Measurements from ENCODE around the gene BHLHE40.
A peak's percentile ranks its signal among the peaks of the same experiment; 100 is the strongest.

The BHLHE40 gene

GRCh38 chr3:5004319-5005152 is 25.3 kb downstream of the BHLHE40 start:
- no peak overlapping the region for H3K4me3 Mint-ChIP-seq
- no peaks in the 10 kb centered on the region for H3K36me3 Mint-ChIP-seq
- H3K9me3 Mint-ChIP-seq, result no peaks in the 10 kb centered on the region
- DNase-seq, result no peak
- peaks cover 13% of the 10 kb centered on the region for H3K27me3 Mint-ChIP-seq
- peaks cover 52% of the 10 kb centered on the region for H3K4me1 Mint-ChIP-seq
- no peak overlapping the region for H3K27ac Mint-ChIP-seq
- CTCF ChIA-PET, result interaction anchor here (0.8 kb wide), 1 partner anchor 8 kb away, joined by 3 read pairs; no protein-coding TSS in a partner anchor

DNA sequence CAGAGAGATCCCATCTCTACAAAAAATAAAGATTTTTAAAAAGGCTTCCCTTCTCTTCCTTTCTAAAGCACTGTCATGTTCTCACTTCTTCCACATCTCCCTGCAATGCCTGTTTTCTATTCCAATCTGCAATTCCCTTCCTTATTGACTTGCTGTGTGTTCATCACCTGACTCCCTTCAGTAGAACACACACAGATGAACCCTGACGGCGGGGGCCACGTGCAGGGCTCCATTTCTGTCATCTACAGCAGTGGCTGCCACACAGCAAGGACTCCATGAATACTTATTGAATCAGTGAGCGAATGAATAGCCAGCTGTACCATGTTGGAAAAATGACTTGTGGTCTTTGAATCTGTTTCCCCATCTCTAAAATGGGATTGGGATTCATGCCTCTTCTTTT is 26.1 kb downstream of the BHLHE40 start:
- peaks cover 51% of the 10 kb centered on the region for H3K4me1 Mint-ChIP-seq
- H3K36me3 Mint-ChIP-seq, result no peaks in the 10 kb centered on the region
- peaks cover 8% of the 10 kb centered on the region for H3K27me3 Mint-ChIP-seq
- no peak overlapping the region for H3K4me3 Mint-ChIP-seq
- H3K27ac Mint-ChIP-seq, result no peak overlapping the region
- no peaks in the 10 kb centered on the region for H3K9me3 Mint-ChIP-seq
- DNase-seq, result no peak
- CTCF ChIA-PET, result interaction anchor here (1.0 kb wide), 1 partner anchor 21 kb away, joined by 3 read pairs; no protein-coding TSS in a partner anchor

- peaks cover 56% of the 10 kb centered on the region for H3K4me1 Mint-ChIP-seq
These were observed 27.5 kb downstream of the BHLHE40 start for GRCh38 chr3:5006755-5007202.

DNA sequence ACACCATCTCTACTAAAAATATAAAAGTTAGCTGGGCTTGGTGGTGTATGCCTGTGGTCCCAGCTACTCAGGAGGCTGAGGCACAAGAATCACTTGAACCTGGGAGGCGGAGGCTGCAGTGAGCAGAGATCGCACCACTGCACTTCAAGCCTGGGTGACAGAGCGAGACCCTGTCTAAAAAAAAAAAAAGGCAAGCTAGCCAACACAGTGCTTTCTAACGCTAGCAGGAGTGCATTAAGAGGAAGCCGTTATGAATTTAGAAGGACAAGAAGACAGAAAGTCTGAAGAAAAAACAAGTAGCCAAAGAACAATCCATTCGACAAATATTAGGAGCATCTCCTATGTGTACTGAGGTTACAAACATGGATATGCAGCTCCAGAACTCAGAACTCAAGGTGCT is 28.6 kb downstream of the BHLHE40 start:
- Mint-ChIP-seq H3K36me3 (no peaks in the 10 kb centered on the region), H3K27me3 (peaks cover 7% of the 10 kb centered on the region), H3K27ac (peak overlapping the region; percentile 54), H3K4me3 (no peak overlapping the region), H3K9me3 (no peaks in the 10 kb centered on the region), H3K4me1 (peaks cover 56% of the 10 kb centered on the region)
- CTCF ChIA-PET, result interaction anchor here (1.0 to 1.1 kb wide), 2 partner anchors 43 to 296 kb away, joined by 3 read pairs; no protein-coding TSS in a partner anchor
- no peak for DNase-seq

More at GRCh38 chr3:5006755-5007202, 27.5 kb downstream of the BHLHE40 start:
- Mint-ChIP-seq H3K9me3 (no peaks in the 10 kb centered on the region), H3K36me3 (no peaks in the 10 kb centered on the region), H3K4me3 (no peak overlapping the region), H3K27ac (peak overlapping the region; percentile 76), H3K27me3 (peaks cover 4% of the 10 kb centered on the region)
- DNase-seq, result peak; percentile 66
- CTCF ChIA-PET, result no interaction called here

DNA sequence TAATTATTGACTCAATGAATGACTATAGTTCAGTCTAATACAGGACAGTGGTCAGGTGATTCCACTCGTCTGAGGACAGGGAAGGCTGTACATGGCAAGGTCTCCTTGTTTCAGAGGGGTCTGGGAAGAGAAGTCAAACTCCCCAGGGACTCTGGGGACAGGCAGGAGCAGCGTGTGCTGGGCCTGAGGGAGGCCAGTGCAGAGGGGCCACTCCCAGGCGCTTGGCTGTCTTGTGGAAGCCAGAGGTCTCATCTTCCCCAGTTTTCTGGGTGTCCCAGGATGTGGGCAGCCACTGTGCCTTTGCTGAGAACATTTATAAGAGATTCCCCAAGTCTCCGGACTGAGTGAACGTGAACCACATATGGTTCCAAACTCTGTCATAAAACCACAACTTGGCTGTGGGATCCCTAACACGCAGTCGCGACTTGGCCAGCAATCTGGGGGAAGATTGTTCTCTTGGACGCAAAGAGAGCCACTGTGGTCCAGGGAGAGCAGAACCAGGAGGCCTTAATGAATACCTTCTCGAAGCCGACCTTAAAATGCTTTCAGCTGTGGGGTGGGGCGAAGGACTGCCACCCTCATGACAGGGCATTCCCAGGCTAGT is 30.4 kb downstream of the BHLHE40 start:
- Mint-ChIP-seq H3K9me3 (no peaks in the 10 kb centered on the region), H3K4me1 (peaks cover 70% of the 10 kb centered on the region), H3K27me3 (peaks cover 21% of the 10 kb centered on the region), H3K27ac (no peak overlapping the region), H3K4me3 (no peak overlapping the region), H3K36me3 (no peaks in the 10 kb centered on the region)
- no peak for DNase-seq
- CTCF ChIA-PET, result interaction anchor here (0.7 to 1.0 kb wide), 2 partner anchors 8 to 26 kb away, joined by 3 to 4 read pairs; no protein-coding TSS in a partner anchor

DNA sequence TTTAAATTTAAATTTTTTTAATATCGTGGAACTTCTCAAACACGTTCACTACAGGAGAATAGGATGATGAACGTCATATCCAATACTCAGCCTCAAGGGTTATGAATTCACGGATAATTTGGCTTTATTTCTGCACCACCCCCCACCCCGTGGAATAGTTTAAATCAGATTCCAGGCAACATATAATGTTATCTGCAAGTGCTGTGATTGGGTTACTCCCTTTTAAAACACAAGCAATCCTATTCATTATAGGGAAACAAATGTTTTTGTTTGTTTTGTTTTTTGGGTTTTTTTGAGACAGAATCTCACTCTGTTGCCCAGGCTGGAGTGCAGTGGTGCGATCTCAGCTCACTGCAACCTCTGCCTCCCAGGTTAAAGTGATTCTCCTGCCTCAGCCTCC is 30.9 kb downstream of the BHLHE40 start:
- H3K4me1 Mint-ChIP-seq, result peaks cover 72% of the 10 kb centered on the region
- no peaks in the 10 kb centered on the region for H3K9me3 Mint-ChIP-seq

DNA sequence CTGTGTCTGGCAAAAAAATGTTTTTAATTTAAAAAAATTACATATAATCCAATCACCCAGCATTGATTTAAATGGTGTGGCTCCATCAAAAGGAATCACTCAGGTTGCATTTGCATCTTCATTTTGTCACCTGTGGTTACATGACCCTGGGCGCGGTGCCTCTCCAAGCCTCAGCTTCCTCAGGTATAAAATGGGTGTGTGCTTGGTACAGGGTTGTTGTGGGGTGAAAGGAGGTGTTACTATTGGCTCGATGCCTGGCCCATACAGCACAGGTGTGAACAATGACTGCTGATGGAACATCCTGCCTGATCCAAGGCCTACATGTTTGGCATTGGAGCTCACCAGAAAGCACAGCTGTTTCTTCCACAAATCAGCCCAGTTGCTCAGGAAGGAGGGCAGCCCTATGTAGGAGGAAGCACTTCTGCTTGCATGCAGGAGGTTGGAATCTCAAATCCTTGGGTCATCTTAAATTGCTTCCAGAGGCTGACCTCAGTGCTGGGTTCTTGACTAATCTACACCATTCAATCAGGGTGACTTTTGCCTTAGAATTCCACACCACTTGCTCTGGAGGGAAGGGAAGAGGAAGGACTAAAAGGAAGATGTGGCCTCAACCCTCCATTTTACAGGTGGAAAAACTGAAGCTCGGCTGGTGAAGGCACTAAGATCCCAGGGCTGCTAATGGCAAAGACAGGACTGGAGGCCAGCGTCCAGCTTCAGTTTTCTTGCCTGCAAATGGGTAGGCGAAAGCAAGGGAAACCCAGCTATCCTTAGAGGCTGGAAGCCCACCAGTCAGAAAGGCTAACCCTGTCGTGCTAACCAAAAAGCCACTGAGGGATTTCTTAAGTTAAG is 31.7 kb downstream of the BHLHE40 start:
- H3K4me3 Mint-ChIP-seq, result no peak overlapping the region
- H3K27ac Mint-ChIP-seq, result peak overlapping the region; percentile 84
- H3K4me1 Mint-ChIP-seq, result peaks cover 73% of the 10 kb centered on the region
- peak; percentile 37 for DNase-seq
- peaks cover 28% of the 10 kb centered on the region for H3K27me3 Mint-ChIP-seq
- H3K9me3 Mint-ChIP-seq, result no peaks in the 10 kb centered on the region
- CTCF ChIA-PET, result interaction anchor here (1.3 to 1.6 kb wide), 3 partner anchors 11 to 300 kb away, joined by 3 to 4 read pairs (median 3); no protein-coding TSS in a partner anchor
- H3K36me3 Mint-ChIP-seq, result no peaks in the 10 kb centered on the region

More for the DNA sequence above, 30.9 kb downstream of the BHLHE40 start:
- Mint-ChIP-seq H3K27ac (no peak overlapping the region), H3K4me3 (no peak overlapping the region), H3K27me3 (peaks cover 27% of the 10 kb centered on the region), H3K36me3 (no peaks in the 10 kb centered on the region)
- CTCF ChIA-PET, result no interaction called here
- no peak for DNase-seq

DNA sequence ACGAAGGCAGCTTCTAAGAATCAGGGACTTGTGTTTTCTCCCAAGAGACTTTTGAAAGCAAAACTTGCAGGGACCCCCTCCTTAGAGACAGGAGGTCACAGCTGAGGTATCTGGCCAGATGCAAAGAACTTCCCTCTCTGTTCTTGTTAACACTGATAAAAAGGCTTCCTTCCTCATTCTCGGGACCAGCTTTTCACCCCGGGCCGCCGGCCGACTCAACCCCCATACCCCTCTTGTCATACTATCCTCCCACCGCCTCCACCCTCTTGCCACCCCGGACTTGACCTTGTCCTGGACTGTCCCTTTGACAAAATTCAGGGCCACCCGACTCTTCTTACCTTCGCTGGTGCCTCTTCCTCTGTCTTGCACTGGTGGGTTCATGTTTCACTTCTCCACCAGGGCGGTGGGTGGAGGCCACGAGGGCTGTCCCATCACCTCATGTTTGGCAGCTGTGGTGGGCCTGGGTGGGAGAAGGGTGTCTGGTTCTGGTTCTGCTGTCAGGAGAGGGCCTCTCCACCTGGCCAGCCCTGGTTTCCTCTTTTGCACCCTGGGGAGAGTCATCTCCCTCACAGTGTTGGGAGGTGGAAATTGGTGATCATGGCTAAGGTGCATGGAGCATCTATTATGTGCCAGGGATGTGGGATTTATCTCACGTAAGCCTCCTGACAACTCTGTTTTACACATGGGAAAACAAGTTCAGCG is 32.5 kb downstream of the BHLHE40 start:
- H3K27ac Mint-ChIP-seq, result peak overlapping the region; percentile 77
- H3K9me3 Mint-ChIP-seq, result no peaks in the 10 kb centered on the region
- no peak overlapping the region for H3K4me3 Mint-ChIP-seq
- DNase-seq, result no peak
- H3K4me1 Mint-ChIP-seq, result peaks cover 75% of the 10 kb centered on the region
- peaks cover 27% of the 10 kb centered on the region for H3K27me3 Mint-ChIP-seq
- CTCF ChIA-PET, result interaction anchor here (0.6 to 1.7 kb wide), 7 partner anchors 8 to 300 kb away, joined by 3 to 5 read pairs (median 3); no protein-coding TSS in a partner anchor
- H3K36me3 Mint-ChIP-seq, result no peaks in the 10 kb centered on the region

GRCh38 chr3:5012367-5012766 is 33.1 kb downstream of the BHLHE40 start:
- Mint-ChIP-seq H3K4me3 (no peak overlapping the region), H3K27ac (peak overlapping the region; percentile 77), H3K9me3 (no peaks in the 10 kb centered on the region), H3K27me3 (peaks cover 24% of the 10 kb centered on the region), H3K4me1 (peaks cover 75% of the 10 kb centered on the region), H3K36me3 (peaks cover 1% of the 10 kb centered on the region)
- CTCF ChIA-PET, result interaction anchor here (0.6 to 1.7 kb wide), 6 partner anchors 8 to 301 kb away, joined by 3 to 5 read pairs (median 4); no protein-coding TSS in a partner anchor
- DNase-seq, result no peak

GRCh38 chr3:5013021-5013906 is 34.0 kb downstream of the BHLHE40 start:
- Mint-ChIP-seq H3K27ac (no peak overlapping the region), H3K4me3 (no peak overlapping the region), H3K27me3 (peaks cover 24% of the 10 kb centered on the region), H3K36me3 (peaks cover 1% of the 10 kb centered on the region), H3K4me1 (peaks cover 79% of the 10 kb centered on the region), H3K9me3 (no peaks in the 10 kb centered on the region)
- DNase-seq, result no peak
- CTCF ChIA-PET, result interaction anchor here (1.7 kb wide), 1 partner anchor 8 kb away, joined by 5 read pairs; no protein-coding TSS in a partner anchor

- Mint-ChIP-seq H3K9me3 (no peaks in the 10 kb centered on the region), H3K27ac (no peak overlapping the region), H3K4me3 (no peak overlapping the region), H3K27me3 (peaks cover 24% of the 10 kb centered on the region), H3K4me1 (peaks cover 84% of the 10 kb centered on the region), H3K36me3 (peaks cover 1% of the 10 kb centered on the region)
- CTCF ChIA-PET, result no interaction called here
- DNase-seq, result no peak
These were observed 35.2 kb downstream of the BHLHE40 start for GRCh38 chr3:5014391-5014790.

DNA sequence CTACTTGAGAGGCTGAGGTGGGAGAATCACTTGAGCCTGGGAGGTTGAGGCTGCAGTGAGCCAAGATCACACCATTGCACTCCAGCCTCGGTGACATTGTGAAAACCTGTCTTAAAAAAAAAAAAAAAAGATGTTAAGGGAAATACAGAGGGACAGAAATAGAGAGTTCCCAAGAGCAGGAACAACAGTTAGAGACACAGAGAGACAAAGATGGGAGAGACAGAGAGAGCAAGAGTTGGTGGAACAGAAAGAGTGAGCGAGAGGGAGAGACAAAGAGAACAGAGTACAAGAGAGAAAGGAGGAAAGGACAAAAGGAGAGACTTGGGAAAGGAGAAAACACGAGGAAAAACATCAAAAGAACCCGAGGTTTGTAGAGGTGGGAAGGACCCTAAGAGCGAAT is 35.8 kb downstream of the BHLHE40 start:
- peaks cover 24% of the 10 kb centered on the region for H3K27me3 Mint-ChIP-seq
- CTCF ChIA-PET, result interaction anchor here (11.1 kb wide), 1 partner anchor 32 kb away, joined by 112 read pairs; the partner anchor contains the start of gene BHLHE40
- no peak for DNase-seq
- peaks cover 1% of the 10 kb centered on the region for H3K36me3 Mint-ChIP-seq
- no peaks in the 10 kb centered on the region for H3K9me3 Mint-ChIP-seq
- peaks cover 88% of the 10 kb centered on the region for H3K4me1 Mint-ChIP-seq
- peak overlapping the region; percentile 1 for H3K27ac Mint-ChIP-seq
- no peak overlapping the region for H3K4me3 Mint-ChIP-seq
